Fibroblast of lung (primary cell): ENCODE results near the gene TMEM62. TPM values are rescaled to one million over a fixed set of nuclear protein-coding genes. Genes with fewer than 3 reads are reported as not detected.

Source experiments
- DNase-seq, 2 donors: peaks; one replicate each; pipeline versions ENCODE4 v3.0.0 to v3.0.0-alpha.2; 2010; ENCODE audit warnings: low read depth in 2 of 2
- H2AFZ ChIP-seq: 2 replicates; pipeline ENCODE4 v1.5.1; 2012; ENCODE audit warnings: low read length, control low read depth, inconsistent platforms
- H3K27ac ChIP-seq: 2 replicates; pipeline ENCODE4 v1.5.1; 2011; ENCODE audit warnings: low read length, control low read depth; ENCODE audit not compliant: insufficient read depth
- H3K27me3 ChIP-seq: 2 replicates; pipeline ENCODE4 v1.5.1; 2011; ENCODE audit warnings: mild to moderate bottlenecking, low read length; ENCODE audit not compliant: control insufficient read depth, insufficient read depth
- H3K36me3 ChIP-seq: 2 replicates; pipeline ENCODE4 v1.5.1; 2011; ENCODE audit warnings: low read length; ENCODE audit not compliant: control insufficient read depth, insufficient read depth
- H3K4me1 ChIP-seq: 2 replicates; pipeline ENCODE4 v1.5.1; 2011; ENCODE audit warnings: low read length; ENCODE audit not compliant: control insufficient read depth, insufficient read depth; ENCODE audit errors: extremely low read depth
- H3K4me2 ChIP-seq: 2 replicates; pipeline ENCODE4 v1.5.1; 2011; ENCODE audit warnings: low read length, control low read depth; ENCODE audit not compliant: insufficient read depth; ENCODE audit errors: extremely low read depth
- H3K4me3 ChIP-seq, 4 experiments: fragments of 200-600 bp in 1 of 4; sonication (generic) in 1 of 4; replicated peaks in 1 of 4; 2 replicates each; pipeline ENCODE4 v1.5.1; 2011 to 2016; ENCODE audit warnings: low read length in 4 of 4, low read depth in 3 of 4, mild to moderate bottlenecking in 3 of 4, control low read depth in 2 of 4, inconsistent platforms in 1 of 4, mixed read lengths in 1 of 4; ENCODE audit not compliant: insufficient read depth in 1 of 4; ENCODE audit errors: control extremely low read depth in 1 of 4
- H3K79me2 ChIP-seq: 2 replicates; pipeline ENCODE4 v1.5.1; 2012; ENCODE audit warnings: mild to moderate bottlenecking, low read length, inconsistent platforms; ENCODE audit not compliant: control insufficient read depth, insufficient read depth
- H3K9ac ChIP-seq: 2 replicates; pipeline ENCODE4 v1.5.1; 2011; ENCODE audit warnings: mild to moderate bottlenecking, low read length, control low read depth; ENCODE audit not compliant: insufficient read depth
- H3K9me3 ChIP-seq: 2 replicates; pipeline ENCODE4 v1.5.1; 2012; ENCODE audit warnings: low read depth, low read length; ENCODE audit not compliant: control insufficient read depth, insufficient read depth
- H4K20me1 ChIP-seq: 2 replicates; pipeline ENCODE4 v1.5.1; 2011; ENCODE audit warnings: low read length; ENCODE audit not compliant: control insufficient read depth, insufficient read depth; ENCODE audit errors: extremely low read depth
- EZH2 ChIP-seq: IDR thresholded peaks from 2 replicates; pipeline ENCODE4 v1.5.1; 2012; ENCODE audit warnings: low read length, control low read depth, mild to moderate bottlenecking; ENCODE audit errors: missing control alignments
- polyA plus RNA-seq, 2 donors: library from polyadenylated mRNA; depleted of rRNA in 1 of 2; stranded (reverse) in 1 of 2; unstranded in 1 of 2; fragments of >200 nt; gene quantifications; 2 replicates each; pipeline ENCODE4 v1.2.1, GENCODE V29; 2011 to 2012; ENCODE audit warnings: missing spikeins in 1 of 2
- total RNA-seq: library from RNA; depleted of rRNA; stranded (reverse); fragments of >200 nt; gene quantifications from 2 replicates; pipeline ENCODE4 v1.2.1, GENCODE V29; 2014
- TF ChIP-seq, protein P1 (sequence below), 2 donors: IDR thresholded peaks in 1 of 2; conservative IDR thresholded peaks in 1 of 2; 1 replicate in 1 of 2; 2 replicates in 1 of 2; pipeline ENCODE4 v1.5.1; 2011 to 2012; ENCODE audit warnings: low read length in 2 of 2, control low read depth in 1 of 2, inconsistent platforms in 1 of 2, low read depth in 1 of 2, mild to moderate bottlenecking in 1 of 2

Gene TMEM62
- total and polyA plus RNA-seq, 2 donors (not counting 1 experiment from before 2014, with no cell fraction given), result 10.7 to 20.8 TPM

DNA sequence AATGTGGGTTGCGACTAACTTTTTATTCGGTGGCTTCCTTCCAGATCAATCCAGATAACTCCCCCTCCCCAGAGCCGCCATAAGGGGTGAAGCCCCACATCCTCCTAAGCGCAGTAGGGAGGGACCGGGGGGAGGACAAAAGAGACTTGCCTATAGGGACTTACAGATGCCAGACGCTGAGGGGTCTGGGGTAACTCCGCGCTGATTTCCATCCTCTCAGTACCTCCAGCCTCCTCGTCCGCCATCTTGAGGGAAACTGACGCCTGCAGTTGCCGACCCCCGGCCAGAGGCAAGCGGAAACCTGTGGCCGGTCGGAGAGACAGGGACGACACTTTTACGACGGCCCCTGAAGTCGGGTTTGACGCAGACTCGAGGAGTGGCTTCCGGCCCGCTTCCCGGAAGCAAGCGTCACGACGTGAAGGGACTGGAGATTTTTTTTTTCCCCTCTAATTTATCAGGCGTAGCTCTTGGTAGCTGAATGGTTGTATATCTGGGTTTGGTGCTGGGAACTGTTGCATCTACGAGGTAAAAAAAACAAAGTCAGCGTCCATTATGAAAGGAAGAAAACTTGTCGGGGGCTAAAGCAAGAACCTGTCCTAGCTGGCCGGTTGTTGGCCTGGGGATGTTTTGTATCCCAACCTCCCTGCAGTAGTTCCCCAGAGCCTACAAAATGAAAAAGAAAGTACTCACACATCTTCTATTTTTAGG, 27.5 kb upstream of the TMEM62 start, which contains the start of gene UBR1:
UBR1 (minus strand) TSS at position 261 of the 708 bp plus-strand sequence; CDS start at position 245, 16 bp downstream.
- peak within 1 kb of the TSS; percentile 91 for H3K4me2 ChIP-seq
- peak; percentile 95 to 97 for DNase-seq
- H3K27me3 ChIP-seq, result no peaks in the 10 kb centered on the region
- H2AFZ ChIP-seq, result peak within 1 kb of the TSS; percentile 70
- no peaks in the 10 kb centered on the region for H3K9me3 ChIP-seq
- no peaks in the 10 kb centered on the region for H3K36me3 ChIP-seq
- H3K27ac ChIP-seq, result peak within 1 kb of the TSS; percentile 87
- no peak for TF ChIP-seq EZH2
- TF ChIP-seq, protein P1, sequence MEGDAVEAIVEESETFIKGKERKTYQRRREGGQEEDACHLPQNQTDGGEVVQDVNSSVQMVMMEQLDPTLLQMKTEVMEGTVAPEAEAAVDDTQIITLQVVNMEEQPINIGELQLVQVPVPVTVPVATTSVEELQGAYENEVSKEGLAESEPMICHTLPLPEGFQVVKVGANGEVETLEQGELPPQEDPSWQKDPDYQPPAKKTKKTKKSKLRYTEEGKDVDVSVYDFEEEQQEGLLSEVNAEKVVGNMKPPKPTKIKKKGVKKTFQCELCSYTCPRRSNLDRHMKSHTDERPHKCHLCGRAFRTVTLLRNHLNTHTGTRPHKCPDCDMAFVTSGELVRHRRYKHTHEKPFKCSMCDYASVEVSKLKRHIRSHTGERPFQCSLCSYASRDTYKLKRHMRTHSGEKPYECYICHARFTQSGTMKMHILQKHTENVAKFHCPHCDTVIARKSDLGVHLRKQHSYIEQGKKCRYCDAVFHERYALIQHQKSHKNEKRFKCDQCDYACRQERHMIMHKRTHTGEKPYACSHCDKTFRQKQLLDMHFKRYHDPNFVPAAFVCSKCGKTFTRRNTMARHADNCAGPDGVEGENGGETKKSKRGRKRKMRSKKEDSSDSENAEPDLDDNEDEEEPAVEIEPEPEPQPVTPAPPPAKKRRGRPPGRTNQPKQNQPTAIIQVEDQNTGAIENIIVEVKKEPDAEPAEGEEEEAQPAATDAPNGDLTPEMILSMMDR (conservative IDR thresholded peaks at IDR 0.05 in 1 of 2, IDR thresholded peaks at IDR 0.05 in 1 of 2; ENCODE audit: low read depth in 1 of 2, low read length in 2 of 2), result no peak
- H3K79me2 ChIP-seq, result peaks cover 42% of the 10 kb centered on the region
- no peaks in the 10 kb centered on the region for H4K20me1 ChIP-seq
- peak within 1 kb of the TSS; percentile 71 for H3K9ac ChIP-seq
- H3K4me1 ChIP-seq, result peaks cover 3% of the 10 kb centered on the region
- H3K4me3 ChIP-seq, result peak within 1 kb of the TSS; percentile 75 to 99 (median 91)

GRCh38 chr15:43106486-43106829, 26.9 kb upstream of the TMEM62 start:
- peak overlapping the region; percentile 75 to 99 (median 91) for H3K4me3 ChIP-seq
- H3K36me3 ChIP-seq, result no peaks in the 10 kb centered on the region
- H3K27ac ChIP-seq, result peak overlapping the region; percentile 87
- H3K4me1 ChIP-seq, result peaks cover 3% of the 10 kb centered on the region
- DNase-seq, result no peak
- no peaks in the 10 kb centered on the region for H3K27me3 ChIP-seq
- no peaks in the 10 kb centered on the region for H3K9me3 ChIP-seq
- peak overlapping the region; percentile 91 for H3K4me2 ChIP-seq
- no peak for TF ChIP-seq EZH2
- TF ChIP-seq, protein P1 (conservative IDR thresholded peaks at IDR 0.05 in 1 of 2, IDR thresholded peaks at IDR 0.05 in 1 of 2; ENCODE audit: low read depth in 1 of 2, low read length in 2 of 2), result no peak
- peak overlapping the region; percentile 71 for H3K9ac ChIP-seq
- no peaks in the 10 kb centered on the region for H4K20me1 ChIP-seq
- peak overlapping the region; percentile 70 for H2AFZ ChIP-seq
- peaks cover 38% of the 10 kb centered on the region for H3K79me2 ChIP-seq

- Histone ChIP-seq H3K27ac (no peak overlapping the region), H3K27me3 (no peaks in the 10 kb centered on the region), H3K4me3 (no peak overlapping the region), H2AFZ (no peak overlapping the region), H3K79me2 (peaks cover 29% of the 10 kb centered on the region), H4K20me1 (no peaks in the 10 kb centered on the region), H3K9me3 (no peaks in the 10 kb centered on the region), H3K9ac (no peak overlapping the region), H3K4me1 (peaks cover 3% of the 10 kb centered on the region), H3K36me3 (no peaks in the 10 kb centered on the region), H3K4me2 (no peak overlapping the region)
- no peak for DNase-seq
- TF ChIP-seq, protein P1 (conservative IDR thresholded peaks at IDR 0.05 in 1 of 2, IDR thresholded peaks at IDR 0.05 in 1 of 2; ENCODE audit: low read depth in 1 of 2, low read length in 2 of 2), result no peak
- no peak for TF ChIP-seq EZH2
These were observed 25.6 kb upstream of the TMEM62 start for GRCh38 chr15:43107751-43108150.
